Activated CD4-positive, alpha-beta T cell treated with anti-CD3 and anti-CD28 coated beads for 4 hours (primary cell): ENCODE results near the gene ITPRIPL2.

Experiments
- DNase-seq, 2 donors: peaks; one replicate each; pipeline ENCODE4 v3.0.0-alpha.2; 2020

ITPRIPL2 gene

DNA sequence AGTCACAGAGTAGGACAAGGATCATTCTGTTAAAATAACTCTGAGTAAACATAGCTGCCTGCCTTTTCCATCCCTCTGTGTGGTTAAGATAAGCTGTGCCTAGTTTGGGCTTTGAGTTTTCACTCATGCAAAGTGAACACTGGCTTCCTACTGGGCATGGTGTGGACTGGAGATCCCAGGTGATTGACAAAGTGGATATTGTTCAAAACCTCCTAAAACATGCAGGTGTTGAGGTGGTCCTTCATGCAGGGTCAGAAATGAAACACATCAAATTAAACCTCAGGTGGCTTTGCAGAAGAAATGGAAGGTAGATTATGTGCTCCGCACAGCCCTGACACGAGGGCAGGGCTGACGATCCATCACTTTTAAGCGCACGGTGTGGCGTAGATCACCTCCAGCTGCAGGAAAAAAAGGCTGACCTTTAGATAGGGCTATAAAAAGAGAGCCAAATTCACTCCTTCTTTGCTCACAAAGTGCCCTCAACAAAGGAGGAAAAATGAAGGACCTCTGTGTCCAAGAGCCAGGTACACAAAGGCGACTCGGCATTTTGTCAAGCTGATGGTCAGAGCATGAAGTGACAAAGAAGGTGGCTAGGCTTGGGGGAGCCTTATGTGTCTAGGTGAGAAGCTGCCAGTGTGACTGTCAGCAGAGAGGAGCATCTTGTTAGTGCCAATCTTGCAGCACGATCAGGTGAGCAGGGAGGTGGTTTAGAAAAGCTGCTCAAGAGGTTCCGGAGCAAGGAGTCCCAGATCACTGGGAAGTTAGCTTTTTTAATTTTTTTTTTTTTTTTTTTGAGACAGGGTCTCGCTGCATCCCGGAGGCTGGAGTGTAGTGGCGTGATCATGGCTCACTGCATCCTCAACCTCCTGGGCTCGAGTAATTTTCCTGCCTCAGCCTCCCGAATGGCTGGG, 19.9 kb upstream of the ITPRIPL2 start:
- no peak for DNase-seq

DNA sequence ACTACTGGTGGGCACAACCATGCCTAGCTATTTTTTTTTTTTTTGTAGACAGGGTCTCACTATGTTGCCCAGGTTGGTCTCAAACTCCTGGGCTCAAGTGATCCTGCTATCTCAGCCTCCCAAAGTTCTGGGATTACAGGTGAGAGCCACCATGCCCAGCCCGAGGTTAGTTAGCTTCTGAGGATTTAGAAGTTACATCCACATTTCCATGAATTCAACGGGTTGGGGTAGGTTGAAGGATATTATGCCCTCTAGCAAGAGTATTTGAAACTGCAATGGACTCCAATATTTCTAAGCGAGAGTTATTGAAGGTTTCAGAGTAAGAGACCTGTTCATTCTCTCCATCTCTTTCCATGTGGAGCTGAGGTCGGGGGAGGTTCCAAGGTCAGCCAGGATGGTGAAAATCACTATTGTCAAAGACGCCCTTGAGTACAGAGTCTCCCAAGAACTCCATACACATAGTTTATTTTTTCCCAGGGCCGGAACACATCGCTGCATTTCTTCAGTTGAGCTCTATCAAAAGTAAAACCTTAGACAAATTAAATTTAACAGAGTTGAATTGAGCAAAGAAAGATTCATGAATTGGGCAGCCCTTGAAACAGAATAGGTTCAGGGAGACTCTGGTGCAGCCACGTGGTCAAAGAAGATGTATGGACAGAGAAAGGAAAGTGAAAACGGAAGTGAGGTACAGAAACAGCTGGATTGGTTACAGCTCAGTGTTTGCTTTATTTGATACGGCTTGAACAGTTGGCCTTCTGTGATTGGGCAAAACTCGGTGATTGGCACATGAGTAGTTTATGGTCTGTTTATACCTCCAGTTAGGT, 19.0 kb upstream of the ITPRIPL2 start:
- DNase-seq: no peak

DNA sequence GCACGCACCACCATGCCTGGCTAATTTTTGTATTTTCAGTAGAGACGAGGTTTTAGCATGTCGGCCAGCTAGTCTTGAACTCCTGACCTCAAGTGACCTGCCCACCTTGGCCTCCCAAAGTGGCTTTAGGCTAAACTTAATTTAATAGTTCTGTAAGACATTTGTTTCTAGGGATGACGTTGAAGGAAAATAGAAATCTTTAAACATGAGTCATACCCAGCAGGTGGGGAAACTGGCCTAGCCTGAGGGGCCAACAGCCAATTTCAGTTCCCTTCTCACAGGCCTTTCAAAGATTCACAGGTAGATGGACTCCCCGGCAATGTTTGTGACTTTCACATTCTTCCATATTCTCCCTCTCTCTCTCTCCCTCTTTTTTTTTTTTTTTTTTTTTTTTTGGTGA, 18.1 kb upstream of the ITPRIPL2 start:
- no peak for DNase-seq

DNA sequence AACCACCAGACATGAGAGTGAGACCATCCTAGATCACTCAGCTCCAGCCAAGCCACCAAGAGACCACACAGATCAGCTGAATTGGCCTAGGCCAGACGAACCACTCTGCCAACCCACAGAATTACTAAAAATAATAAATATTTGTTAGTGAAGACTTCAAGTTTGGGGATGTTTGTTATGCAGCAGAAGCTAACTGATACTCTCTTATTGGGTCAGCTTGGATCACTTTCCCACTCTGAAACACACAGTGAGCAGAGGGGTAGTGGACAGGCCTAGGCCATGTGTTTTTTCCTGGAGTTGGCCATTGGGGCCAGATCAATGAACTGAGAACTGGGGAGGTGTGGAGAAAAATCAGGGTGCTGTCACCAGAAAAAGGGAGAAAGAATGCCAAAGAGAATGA, 15.6 kb upstream of the ITPRIPL2 start:
- DNase-seq: no peak

DNA sequence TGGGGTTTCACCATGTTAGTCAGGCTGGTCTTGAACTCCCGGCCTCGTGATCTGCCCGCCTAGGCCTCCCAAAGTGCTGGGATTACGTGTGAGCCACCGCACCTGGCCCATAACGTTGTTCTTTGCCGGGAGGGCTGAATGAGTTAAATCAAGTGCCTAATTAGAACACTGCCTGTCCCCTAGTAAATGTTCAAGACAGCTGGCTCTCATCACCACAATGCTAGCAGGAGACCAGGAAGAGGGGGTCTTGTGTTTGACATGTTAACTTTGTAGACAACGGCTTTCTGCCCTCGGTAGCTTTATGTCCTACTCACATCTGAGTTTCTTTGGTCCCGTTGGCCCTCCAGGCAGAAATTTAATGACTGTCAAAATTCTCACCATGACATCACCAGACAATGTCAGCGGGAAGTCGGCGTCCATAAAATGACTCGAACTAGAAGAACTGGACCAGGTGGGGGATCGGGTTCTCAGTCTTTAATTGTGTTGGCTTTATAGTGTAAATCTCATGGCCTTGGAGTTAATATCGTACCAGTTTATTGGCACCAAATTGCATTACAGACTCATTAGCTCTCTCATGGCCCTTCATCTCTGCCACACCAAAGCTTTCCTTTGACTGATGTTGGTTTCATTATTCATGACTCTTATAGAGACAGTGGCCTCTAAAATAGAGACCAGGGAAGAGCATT, 11.4 kb upstream of the ITPRIPL2 start:
- no peak for DNase-seq

DNA sequence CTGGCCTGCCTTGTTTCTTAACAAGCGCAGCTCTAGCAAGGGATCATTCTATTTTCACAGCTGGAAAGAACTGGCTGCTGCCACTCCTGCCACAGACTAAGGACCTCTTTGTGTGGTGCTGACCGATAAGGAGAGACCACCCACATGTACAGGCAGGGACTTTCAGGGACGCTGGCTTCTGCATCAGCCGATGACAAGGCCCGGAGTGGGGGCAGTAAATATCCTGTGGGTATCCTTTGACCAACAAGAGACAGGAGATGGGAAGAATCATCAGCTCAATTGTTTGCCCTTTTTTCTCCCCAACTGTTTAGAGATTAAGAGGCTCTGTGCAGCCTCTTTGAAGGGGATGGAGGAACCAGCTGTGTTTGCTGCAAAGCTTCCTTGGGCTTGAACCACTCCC, 9.2 kb upstream of the ITPRIPL2 start:
- DNase-seq: no peak

DNA sequence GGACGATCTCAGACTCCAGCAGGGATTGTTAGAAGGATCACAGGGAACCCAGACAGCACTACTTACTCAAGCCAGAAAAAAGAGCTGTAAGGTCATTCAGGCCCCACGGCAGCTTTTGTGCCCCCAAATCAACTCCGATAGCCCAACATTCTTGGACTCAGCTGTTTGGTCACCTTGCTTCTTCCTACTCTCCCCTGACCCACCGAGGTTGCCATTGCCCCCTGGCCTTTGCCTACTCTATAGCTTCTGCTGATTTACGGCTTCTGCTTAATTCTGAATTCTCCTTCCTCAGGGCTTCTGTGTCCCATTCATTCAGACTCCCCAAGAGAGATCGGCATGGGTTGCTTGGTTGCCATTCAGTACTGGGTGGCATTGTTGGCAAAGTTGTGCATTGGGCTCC, 8.6 kb upstream of the ITPRIPL2 start:
- no peak for DNase-seq

DNA sequence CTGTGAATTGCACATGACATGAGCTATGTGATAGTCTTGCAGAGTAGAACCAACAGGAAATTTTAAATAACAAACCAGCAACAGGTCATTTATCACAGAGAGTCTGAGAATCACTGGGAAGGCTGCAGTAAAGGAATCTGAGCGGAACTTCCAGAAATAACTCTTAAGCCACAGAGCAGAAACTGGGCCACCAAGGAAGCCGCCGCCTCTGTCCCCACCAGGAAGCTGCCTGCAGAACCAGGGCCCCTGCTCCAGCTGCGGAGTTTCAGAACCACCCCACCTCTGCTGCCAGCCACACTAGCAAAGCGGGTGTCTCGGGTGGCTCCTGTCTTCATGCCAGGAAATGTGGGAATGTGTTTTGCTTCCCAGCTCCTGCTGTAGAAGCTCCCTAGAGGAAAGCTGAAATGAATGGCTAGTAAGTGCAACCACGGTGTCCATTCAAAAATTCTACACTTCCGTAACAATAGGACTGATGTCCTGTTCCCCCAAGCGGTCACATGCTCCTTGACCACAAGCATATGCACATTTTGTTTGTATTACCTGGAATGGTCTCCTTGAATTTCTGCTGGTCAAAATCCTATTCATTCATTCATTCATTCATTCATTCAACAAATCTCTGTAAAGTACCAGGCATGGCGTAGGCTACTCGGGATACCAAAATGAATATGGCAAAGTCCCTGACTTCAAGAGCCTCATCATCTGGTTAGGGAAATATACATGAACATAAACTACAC, 7.7 kb upstream of the ITPRIPL2 start:
- DNase-seq: no peak

DNA sequence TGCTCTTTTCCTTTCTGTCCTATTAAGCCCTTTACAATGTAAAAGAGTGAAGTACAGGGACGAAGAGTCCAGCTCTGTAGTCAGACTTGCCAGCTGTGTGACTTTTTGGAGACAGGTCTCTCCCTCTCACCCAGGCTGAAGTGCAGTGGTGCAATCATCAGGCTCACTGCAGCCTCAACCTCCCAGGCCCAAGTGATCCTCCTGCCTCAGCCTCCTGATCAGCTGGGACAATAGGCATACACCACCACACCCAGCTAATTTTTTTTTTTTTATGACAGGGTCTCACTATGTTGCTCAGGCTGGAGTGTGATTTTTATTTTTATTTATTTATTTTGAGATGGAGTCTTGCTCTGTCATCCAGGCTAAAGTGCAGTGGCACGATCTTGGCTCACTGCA, 7.1 kb upstream of the ITPRIPL2 start:
- no peak for DNase-seq

DNA sequence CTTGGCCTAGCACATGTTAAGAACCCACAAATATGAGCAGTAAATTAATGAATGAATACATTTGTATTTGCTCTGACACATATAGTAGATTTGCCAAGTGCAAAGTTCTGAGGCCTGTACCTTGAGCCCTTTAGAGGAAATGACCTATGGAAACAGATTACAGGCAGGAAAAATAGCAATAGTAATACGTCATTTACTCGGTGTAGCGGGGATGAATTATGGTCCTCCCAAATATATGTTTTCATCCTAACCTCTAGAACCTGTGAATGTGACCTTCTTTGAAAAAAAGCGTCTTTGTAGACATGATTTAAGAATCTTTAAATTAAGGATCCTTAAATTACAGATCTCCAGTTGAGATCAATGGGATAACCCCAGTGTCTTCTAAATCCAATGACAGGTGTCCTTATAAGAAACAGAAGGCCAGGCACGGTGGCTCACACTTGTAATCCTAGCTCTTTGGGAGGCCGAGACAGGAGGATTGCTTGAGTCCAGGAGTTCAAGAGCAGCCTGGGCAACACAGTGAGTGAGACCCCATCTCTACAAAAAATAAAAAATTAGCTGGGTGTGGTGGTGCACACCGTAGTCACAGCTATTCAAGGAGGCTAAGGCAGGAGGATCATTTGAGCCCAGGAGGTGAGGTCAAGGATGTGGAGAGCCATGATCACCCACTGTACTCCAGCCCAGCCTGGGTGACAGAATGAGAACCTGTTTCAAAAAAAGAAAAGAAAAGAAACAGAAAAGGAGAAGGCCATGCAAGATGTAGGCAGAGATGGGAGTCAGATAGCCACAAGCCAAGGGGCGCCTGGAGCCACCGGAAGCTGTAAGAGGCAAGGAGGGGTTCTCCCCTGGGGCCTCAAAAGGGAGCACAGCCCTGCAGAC, 5.1 kb upstream of the ITPRIPL2 start:
- no peak for DNase-seq

DNA sequence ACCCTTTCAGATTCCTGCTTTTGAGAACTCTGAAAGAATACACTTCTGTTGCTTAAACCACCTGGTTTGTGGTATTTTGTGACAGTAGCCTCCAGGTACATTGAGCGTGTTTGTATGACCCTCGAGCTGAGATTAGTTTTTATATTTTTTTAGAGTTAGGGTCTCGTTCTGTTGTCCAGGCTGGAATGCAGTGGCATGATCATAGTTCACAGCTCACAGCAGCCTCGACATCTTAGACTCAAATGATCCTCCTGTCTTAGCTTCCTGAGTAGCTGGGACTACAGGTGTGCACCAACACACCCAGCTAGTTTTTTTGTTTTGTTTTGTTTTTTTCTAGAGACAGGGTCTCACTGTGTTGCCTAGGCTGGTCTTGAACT, 4.5 kb upstream of the ITPRIPL2 start:
- DNase-seq: no peak

DNA sequence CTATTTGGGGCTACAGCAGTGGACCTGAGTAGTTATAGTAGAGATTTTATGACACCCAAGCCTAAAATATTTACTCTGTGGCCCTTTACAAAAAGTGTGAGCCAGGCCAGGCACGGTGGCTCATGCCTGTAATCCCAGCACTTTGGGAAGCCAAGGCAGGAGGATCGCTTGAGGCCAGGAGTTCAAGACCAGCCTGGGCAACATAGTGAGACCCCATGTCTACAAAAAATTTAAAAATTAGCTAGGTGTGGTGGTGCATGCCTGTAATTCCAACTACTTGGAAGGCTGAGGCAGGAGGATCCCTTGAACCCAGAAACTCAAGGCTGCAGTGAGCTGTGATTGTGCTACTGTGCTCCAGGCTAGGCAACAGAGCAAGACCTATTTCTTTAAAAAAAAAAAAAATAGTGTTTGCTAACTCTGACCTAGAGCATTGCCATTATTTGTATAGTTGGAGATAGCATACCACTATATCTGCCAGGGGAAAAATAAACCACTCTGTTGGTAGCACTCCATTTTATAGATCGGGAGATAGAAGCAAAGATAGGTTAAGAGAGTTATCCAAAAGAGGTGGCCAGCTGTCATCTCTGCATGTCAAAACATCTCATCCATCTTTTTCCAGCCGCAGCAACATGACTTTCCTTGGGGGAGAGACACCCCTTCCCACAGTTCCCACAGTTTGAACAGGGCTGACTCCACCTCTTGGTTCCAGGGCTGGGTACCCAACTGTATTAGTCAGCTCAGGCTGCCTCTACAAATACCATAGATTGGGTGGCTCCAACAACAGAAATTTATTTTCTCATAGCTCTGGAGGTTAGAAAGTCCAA, 3.0 kb upstream of the ITPRIPL2 start:
- DNase-seq: no peak

DNA sequence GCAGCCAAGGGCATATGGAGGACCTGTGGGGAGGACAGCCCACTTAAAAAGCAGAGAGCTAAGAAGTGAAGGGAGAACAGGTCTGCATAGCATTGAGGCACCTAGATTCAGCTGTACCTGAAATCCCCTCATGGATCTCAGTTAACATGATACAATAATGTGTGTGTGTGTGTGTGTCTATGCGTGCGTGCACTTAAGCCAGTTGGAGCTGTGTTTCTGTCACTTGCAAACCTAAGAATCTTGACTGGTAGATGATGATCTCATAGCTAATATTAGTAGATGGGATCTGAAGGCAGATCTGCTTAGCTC, 1.7 kb upstream of the ITPRIPL2 start:
- DNase-seq: no peak

DNA sequence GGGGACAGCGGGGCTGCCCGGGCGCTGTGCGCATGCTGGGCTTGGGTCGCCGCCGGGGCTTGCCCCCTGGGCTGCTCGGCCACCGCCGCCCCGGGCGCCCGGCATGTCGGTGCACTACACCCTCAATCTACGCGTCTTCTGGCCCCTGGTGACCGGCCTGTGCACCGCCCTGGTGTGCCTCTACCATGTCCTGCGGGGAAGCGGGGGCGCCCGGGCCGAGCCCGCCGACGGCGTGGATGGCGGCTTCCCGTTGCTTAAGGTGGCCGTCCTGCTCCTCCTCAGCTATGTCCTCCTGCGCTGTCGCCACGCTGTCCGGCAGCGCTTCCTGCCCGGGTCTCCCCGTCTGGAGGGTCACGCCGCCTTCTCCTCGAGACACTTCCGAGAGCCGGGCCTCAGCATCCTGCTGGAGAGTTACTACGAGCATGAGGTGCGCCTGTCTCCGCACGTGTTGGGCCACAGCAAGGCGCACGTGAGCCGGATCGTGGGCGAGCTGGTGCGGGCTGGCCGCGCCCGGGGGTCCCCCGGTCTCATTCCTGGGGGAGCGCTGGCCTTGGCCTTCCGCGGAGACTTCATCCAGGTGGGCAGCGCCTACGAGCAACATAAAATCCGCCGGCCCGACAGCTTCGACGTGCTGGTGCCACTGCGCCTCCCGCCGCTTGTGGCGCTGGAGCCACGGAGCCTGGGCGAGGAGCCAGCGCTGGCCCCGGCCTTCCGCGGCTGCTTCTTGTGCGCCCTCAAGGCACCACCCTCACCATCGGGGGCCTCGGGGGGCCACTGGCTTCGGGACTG, 789 bp downstream of the ITPRIPL2 start:
- no peak for DNase-seq

DNA sequence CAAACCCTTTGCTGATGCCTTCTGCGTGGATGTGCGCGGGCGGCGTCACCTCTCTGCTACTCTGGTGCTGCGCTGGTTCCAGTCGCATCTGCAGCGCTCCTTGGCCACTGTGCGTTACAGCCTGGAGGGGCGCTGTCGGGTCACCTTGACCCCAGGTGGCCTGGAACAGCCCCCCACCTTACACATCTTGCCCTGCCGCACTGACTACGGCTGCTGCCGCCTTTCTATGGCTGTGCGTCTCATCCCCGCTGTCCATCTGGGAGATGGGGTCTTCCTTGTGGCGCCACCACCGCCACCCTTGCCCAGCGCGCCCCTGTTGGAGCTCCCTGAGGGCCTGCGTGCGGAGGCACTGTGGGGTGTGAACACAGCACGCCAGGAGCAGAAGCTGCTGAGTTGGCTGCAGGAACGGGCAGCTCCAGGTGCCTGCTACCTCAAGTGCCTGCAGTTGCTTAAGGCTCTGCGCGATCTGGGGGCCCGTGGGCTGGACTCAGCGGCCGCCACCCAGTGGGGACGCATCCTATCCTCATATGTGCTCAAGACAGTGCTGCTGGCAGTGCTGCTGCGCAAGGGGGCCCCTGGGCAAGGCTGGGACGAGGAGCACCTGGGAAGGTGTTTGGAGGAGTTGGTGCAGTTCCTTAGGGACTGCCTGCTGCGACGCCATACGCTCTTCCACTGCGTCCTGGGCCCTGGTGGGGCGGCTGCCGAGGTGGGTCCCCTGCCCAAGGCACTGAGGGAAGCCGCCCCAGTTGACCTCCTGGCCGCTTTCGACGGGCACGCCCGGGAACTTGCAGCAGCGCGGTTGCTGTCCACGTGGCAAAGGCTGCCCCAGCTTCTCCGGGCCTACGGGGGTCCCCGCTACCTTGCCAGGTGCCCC, 1.6 kb downstream of the ITPRIPL2 start:
- DNase-seq: no peak

DNA sequence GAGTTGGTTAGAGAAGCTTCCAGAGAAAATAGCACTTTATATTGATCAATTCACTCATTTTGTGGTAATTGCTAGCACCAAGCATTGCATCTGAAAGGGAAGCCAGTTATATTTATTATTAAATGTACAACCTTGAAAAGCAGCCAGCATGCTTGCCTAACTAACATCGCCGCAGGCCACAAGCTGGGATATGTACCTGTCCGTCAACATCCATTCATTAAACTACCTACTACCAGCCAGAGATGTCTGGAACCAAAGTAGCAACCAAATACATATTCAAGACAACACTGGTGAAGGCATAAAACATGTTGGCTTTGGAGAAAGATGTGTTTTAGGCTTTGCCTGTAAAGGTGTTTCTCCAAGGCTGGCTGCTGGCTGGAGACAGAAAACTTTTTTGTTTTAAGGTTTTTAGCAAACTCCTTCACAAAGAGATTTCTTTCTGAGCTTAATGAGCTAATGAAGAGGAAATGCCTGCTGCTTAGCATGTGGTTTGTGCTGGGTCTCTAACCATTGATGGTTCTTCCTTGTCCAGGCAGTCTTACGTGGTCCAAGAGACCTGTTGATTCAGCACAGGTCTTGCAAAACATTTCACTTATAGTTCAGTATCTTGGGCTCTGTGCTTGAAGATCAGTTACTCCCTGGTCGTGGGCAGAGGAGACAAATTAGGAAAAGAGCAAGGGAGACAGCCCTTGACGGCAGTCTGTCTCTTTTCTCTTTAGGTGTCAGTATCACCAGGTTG, 3.1 kb downstream of the ITPRIPL2 start:
- DNase-seq: no peak

DNA sequence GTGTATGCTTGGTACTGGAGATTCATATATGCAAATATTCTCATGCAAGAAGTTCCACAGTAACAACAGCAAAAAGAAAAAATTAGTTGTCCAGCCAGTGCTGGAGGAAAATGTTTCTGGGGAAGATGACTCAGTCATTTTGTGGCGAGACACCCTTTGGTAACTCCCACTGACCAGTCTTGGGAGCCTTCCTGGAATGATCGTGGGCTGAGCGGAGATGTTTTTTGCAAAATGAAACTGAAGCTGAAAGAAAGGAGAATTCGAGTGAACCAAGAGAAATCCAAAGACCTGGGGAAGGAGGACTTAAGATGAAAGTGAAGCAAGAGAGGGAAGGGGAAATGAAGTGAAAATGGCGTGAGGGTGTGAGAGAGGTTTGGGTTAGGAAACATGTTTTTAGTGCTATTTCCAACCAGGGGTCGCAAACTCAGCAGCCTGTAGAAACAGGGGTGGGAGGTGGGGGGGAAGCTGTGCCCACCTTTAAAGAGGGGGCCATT, 5.2 kb downstream of the ITPRIPL2 start:
- peak in 1 of 2 donors; percentile 22 for DNase-seq

DNA sequence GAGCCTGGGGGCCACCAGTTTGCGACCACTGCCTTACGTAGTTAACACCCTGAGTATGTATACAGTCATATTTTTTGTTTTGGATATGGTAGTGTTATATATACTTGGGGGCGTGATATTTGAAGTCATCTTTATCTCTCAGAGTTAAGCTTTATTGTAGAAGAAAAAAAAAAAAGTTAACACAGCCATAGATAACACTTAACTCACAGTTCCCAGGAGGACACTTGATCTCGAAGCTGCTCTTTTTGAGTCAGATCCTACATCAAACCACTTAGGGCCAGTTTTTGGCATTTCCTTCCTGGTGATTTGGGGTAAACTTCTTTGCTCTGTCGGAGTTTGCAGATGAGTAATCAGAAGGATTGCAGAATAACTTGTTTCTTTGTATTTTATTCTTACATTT, 5.8 kb downstream of the ITPRIPL2 start:
- DNase-seq: no peak
